SK-N-SH (cell line): ENCODE measurements around the gene NT5C1A.

Source experiments
- EP300 ChIP-seq, 2 experiments: IDR thresholded peaks; 2 replicates each; pipeline versions ENCODE4 v1.4.0 to v1.6.1; 2012; ENCODE audit warnings: borderline replicate concordance in 1 of 2, low read depth in 1 of 2, low read length in 1 of 2
- EZH2phosphoT487 ChIP-seq: fragments of 200-600 bp; sonication (generic); IDR thresholded peaks from 2 replicates; pipeline ENCODE4 v1.6.1; 2017; ENCODE audit warnings: low read depth, mixed run types, mild to moderate bottlenecking, antibody characterized with exemption, moderate library complexity, borderline replicate concordance
- GATA2 ChIP-seq: sonication (generic); formaldehyde crosslinking; IDR thresholded peaks from 2 replicates; pipeline ENCODE4 v1.5.0; 2020; ENCODE audit warnings: mild to moderate bottlenecking, missing genetic modification reagents
- MXI1 ChIP-seq: IDR thresholded peaks from 2 replicates; pipeline ENCODE4 v1.6.1; 2012; ENCODE audit warnings: mild to moderate bottlenecking, low read depth, low read length, improper control_type of control experiment
- PBX3 ChIP-seq: IDR thresholded peaks from 2 replicates; pipeline ENCODE4; 2012
- POLR2AphosphoS5 ChIP-seq: IDR thresholded peaks from 2 replicates; pipeline ENCODE4 v1.6.1; 2012; ENCODE audit warnings: low read depth, low read length
- TAF1 ChIP-seq: IDR thresholded peaks from 2 replicates; pipeline ENCODE4 v1.6.1; 2012; ENCODE audit warnings: low read depth, mild to moderate bottlenecking, low read length, moderate library complexity, borderline replicate concordance
- ZBTB33 ChIP-seq: IDR thresholded peaks from 2 replicates; pipeline ENCODE4 v1.4.0; 2012; ENCODE audit warnings: low read depth, borderline replicate concordance
- TF ChIP-seq, protein P1 (sequence below): fragments of 200-600 bp; sonication (generic); IDR thresholded peaks from 2 replicates; pipeline ENCODE4 v1.6.1; 2017; ENCODE audit warnings: antibody characterized with exemption, mild to moderate bottlenecking, moderate library complexity
- TF ChIP-seq, protein P2 (sequence below): IDR thresholded peaks from 2 replicates; pipeline ENCODE4 v1.4.0; 2012; ENCODE audit warnings: low read depth
- TF ChIP-seq, protein P3 (sequence below): IDR thresholded peaks from 2 replicates; pipeline ENCODE4 v1.6.1; 2012; ENCODE audit warnings: mild to moderate bottlenecking, low read depth, low read length, moderate library complexity
- TF ChIP-seq, protein P4 (sequence below): fragments of 150-350 bp; IDR thresholded peaks from 2 replicates; pipeline ENCODE4 v1.6.1; 2017; ENCODE audit warnings: antibody characterized with exemption, low read length, low read depth, borderline replicate concordance

DNA sequence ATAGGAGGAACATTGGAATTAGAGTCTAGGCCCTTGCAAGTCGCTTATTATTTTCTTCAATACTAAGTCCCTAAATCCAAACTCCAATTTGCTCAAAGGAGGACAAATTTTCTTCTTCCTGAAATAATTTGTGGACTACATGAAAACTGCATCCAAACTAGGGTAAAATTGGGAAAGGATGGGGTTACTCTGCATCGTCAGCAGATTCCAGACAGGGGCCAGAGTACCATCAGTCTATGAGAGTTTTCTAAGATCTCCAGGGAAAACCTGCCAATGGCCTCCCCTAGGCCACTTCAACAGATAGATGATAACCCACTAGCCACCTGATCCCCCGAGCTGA is 33.0 kb downstream of the NT5C1A start:
- TF ChIP-seq, protein P1, sequence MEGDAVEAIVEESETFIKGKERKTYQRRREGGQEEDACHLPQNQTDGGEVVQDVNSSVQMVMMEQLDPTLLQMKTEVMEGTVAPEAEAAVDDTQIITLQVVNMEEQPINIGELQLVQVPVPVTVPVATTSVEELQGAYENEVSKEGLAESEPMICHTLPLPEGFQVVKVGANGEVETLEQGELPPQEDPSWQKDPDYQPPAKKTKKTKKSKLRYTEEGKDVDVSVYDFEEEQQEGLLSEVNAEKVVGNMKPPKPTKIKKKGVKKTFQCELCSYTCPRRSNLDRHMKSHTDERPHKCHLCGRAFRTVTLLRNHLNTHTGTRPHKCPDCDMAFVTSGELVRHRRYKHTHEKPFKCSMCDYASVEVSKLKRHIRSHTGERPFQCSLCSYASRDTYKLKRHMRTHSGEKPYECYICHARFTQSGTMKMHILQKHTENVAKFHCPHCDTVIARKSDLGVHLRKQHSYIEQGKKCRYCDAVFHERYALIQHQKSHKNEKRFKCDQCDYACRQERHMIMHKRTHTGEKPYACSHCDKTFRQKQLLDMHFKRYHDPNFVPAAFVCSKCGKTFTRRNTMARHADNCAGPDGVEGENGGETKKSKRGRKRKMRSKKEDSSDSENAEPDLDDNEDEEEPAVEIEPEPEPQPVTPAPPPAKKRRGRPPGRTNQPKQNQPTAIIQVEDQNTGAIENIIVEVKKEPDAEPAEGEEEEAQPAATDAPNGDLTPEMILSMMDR: no peak
- TF ChIP-seq, protein P2, sequence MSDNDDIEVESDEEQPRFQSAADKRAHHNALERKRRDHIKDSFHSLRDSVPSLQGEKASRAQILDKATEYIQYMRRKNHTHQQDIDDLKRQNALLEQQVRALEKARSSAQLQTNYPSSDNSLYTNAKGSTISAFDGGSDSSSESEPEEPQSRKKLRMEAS: no peak
- TF ChIP-seq EP300 (IDR thresholded peaks at IDR 0.05; ENCODE audit: borderline replicate concordance in 1 of 2, low read depth in 1 of 2, low read length in 1 of 2) (no peak), POLR2AphosphoS5 (no peak), EZH2phosphoT487 (no peak), ZBTB33 (no peak), GATA2 (no peak), MXI1 (no peak), PBX3 (no peak), TAF1 (no peak)
- TF ChIP-seq, protein P3, sequence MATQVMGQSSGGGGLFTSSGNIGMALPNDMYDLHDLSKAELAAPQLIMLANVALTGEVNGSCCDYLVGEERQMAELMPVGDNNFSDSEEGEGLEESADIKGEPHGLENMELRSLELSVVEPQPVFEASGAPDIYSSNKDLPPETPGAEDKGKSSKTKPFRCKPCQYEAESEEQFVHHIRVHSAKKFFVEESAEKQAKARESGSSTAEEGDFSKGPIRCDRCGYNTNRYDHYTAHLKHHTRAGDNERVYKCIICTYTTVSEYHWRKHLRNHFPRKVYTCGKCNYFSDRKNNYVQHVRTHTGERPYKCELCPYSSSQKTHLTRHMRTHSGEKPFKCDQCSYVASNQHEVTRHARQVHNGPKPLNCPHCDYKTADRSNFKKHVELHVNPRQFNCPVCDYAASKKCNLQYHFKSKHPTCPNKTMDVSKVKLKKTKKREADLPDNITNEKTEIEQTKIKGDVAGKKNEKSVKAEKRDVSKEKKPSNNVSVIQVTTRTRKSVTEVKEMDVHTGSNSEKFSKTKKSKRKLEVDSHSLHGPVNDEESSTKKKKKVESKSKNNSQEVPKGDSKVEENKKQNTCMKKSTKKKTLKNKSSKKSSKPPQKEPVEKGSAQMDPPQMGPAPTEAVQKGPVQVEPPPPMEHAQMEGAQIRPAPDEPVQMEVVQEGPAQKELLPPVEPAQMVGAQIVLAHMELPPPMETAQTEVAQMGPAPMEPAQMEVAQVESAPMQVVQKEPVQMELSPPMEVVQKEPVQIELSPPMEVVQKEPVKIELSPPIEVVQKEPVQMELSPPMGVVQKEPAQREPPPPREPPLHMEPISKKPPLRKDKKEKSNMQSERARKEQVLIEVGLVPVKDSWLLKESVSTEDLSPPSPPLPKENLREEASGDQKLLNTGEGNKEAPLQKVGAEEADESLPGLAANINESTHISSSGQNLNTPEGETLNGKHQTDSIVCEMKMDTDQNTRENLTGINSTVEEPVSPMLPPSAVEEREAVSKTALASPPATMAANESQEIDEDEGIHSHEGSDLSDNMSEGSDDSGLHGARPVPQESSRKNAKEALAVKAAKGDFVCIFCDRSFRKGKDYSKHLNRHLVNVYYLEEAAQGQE: no peak
- TF ChIP-seq, protein P4, sequence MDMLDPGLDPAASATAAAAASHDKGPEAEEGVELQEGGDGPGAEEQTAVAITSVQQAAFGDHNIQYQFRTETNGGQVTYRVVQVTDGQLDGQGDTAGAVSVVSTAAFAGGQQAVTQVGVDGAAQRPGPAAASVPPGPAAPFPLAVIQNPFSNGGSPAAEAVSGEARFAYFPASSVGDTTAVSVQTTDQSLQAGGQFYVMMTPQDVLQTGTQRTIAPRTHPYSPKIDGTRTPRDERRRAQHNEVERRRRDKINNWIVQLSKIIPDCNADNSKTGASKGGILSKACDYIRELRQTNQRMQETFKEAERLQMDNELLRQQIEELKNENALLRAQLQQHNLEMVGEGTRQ: no peak
